Myocyte (in vitro differentiated cells): Measurements from ENCODE around the gene ZC3H18. TPM values are rescaled to one million over a fixed set of nuclear protein-coding genes. Genes with fewer than 3 reads are reported as not detected.

Experiments used
- DNase-seq: peaks from one replicate; pipeline ENCODE4 v3.0.0-alpha.2; 2012; ENCODE audit warnings: low read depth
- polyA plus RNA-seq: library from polyadenylated mRNA; unstranded; fragments of >200 nt; gene quantifications from one replicate; pipeline ENCODE4 v1.2.1, GENCODE V29; 2012; ENCODE audit warnings: missing spikeins
- total RNA-seq: library from RNA; depleted of rRNA; stranded (reverse); fragments of >200 nt; gene quantifications from 2 replicates; pipeline ENCODE4 v1.2.3, GENCODE V29; 2014

The ZC3H18 gene
- total RNA-seq, result 10.4 and 13.4 TPM in 2 replicates
- 20.7 TPM for polyA plus RNA-seq

DNA sequence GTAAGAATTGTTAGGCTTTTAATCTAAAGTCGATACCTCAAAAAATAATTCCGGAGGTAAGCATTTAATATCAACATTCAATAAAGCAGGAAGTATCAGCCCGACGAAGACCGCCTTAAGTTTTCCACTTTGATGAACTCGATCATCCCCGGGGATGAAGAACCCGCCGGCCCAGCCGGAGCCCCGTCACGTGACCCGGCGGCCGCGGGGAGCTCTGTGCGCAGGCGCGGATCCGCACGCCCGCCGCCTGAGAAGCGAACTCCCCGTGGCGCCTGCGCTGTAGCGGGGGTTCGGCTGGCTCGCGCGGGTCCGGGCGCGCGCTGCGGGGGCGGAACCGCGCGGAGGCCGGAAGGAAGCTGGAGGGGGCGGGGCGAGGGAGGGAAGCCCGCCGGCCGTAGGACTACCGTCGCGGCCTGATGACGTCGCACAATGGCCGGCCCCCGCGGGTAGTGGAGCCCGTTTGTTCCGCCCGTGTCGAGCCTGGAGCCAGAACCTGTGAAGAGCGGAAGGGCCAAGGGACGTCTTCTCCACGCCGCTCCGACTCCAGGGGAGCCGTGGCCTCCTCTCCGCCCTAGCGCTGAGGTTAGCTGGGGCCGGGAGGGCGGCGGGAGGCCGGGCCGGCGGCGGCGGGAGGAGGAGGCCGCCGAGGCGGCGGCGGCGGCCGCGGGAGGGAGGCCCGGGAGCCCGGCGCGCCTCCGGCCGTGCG lies at the start of gene ZC3H18:
ZC3H18 (plus strand) TSS at position 419 of the 706 bp plus-strand sequence. CDS start 6,721 bp downstream, outside the sequence.
- peak; percentile 97 for DNase-seq

DNA sequence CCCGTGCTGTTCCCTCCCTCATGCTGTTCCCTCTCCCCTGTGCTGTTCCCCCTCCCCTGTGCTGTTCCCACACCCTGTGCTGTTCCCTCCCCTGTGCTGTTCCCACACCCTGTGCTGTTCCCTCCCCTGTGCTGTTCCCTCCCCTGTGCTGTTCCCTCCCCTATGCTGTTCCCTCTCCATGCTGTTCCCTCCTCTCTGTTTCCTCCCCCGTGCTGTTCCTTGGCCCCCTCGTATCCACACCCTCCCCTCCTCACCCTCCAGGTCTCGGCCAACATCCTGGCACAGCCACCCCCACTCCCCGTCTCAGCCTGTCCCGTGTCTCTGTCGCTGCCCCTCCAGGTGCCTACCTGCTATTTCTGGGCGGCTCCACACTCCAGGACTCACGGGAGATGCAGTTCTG lies 48.5 kb upstream of the ZC3H18 start:
- DNase-seq, result no peak

DNA sequence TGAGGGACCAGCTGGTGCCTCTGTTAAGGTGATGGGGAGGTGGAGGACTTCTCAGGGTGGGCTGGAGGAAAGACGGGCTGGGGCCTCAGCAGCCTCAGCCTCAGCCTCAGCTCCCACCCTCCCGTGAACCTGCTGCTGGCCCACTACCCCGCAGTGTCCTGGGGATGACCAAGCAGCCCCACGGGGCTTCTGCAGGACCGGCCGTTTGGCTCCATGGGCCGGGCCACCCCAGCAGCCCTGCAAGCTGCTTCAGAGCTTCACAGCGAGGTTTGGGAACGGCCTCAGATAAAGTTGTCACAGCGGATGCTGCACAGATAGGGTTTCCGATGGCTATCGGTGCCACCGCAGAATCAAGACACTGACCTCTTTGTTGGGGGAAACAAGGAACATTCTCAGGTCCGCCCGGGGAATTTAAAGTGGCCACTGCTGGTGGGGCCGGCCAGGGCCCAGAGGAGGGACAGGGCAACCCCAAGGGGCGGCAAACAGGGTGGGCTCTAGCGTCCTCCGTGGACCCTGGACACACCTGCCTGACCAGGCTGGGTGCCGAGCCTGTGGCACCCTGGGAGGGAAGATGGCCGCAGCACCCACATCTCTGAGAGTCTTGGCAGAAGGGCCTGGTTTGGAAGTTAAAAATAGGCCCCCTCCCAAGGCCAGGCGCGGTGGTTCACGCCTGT lies 47.8 kb upstream of the ZC3H18 start:
- no peak for DNase-seq

DNA sequence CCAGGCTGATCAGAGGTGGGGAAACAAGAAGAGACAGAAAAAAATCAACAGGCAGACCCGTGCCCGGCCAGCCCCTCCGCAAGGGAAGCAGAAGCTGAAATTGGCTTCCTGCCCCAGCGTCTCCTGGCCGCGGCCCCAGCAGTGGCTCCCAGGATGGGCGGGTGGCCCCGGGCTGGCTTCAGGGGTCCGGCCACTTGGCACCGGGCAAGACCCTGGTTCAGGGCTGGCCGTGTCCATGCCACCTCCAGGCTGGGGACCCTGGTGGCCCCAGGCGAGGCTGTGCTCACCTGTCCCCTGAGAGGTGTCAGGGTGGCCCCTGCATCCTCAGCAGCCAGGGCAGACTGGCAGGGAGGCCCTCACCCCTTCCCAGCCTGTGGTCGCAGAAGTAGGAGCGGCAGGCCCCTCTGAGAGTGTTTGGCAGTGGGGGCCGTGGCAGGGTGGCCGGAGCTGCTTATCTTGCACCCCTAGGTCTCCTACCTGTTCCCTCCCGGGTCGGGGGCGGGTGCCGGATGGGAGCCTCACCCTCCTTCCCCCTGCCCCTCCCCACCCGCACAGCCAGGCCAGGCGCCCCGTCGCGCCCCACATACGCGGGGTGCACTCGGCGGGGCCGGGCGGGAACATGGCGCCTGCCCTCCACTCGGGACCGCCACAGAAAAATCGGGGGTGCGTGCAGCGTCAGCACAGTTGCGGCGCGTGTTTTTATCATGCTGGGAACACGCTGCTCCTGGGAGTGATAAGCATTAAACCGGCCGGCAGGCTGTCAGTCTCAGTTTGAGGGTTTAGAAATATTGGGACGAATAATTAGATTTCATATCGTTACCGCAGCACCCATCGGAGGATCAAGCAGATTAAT lies 46.7 kb upstream of the ZC3H18 start:
- DNase-seq, result no peak

DNA sequence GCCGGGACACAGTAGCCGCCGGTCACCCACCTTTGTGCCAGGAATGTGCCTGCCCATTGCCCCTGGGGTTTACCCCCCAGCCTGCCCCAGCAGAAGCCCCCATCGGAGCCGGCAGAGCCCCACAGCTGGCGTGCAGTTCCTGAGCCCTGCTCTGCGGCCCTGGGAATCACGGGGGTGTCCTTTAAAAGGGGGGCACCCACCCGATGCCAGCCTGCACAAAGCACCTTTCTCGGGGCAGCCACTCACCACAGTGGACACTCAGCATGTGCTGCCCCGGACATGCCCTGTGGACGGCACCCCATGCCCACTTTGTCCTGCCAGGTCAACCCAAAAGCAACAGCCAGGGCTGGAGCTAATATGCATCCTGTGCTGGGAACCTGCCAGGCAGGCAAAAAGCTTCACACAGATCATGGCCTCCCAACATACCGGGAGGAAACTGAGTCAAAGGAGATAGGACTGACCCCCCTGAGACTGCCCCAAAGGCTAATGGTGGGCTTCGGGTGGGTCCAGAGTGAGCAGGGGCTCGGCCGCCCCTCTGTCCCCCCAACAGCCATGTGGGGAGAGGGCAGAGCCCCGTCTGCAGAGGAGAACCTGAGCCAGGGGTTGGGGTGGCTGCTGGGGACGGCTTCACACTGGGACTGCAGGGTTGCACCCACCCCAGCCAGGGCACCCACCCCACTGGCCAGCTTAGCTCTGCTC lies 45.8 kb upstream of the ZC3H18 start:
- DNase-seq, result no peak

DNA sequence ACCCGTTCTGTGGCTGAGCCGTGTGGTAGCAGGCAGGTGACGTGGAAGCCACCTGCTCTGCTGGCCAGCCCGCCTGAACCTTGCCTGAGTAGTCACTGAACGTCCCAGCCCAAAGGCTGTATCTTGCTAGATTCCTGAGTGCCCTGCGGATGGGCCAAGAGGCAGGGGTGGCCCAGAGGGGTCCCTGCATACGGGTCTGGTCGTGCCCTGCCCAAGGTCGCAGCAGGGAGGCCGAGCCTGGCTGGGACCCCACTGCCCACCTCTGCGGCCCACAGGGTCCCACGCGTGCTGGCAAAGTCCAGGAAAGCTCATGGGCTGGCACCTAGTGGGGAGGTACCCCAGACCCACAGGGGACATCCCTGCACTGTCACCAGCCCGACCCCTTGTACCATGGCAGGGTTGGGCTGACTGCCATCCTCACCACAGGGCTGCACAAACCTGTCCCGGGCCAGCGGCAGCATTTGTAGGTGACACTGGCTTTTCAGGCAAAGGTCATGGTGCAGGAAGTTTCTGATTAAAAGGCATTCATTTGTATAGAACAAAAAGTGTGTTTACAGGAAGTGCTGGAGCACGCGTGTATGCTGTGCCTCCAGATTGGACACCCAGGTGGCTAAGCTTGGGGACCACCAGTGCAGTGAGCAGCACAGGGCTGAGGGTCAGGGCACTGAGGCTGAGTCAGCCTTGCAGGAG lies 45.1 kb upstream of the ZC3H18 start:
- DNase-seq, result no peak

DNA sequence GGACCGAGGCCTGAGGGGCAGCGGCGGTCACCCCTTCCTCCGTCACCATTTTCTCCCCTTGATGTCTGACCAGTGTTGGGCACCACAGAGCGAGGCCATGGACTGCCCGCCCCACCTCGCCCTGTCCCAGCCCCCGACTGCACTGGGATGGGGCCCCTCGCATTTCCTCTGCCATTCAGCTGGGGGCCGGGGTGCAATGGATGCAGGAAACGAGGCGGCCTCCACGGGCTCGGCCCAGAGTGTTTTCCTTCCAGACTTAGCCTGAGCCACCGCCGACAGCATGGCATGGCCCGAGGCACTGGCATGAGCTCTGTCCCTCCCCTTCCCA lies 44.6 kb upstream of the ZC3H18 start:
- DNase-seq, result no peak

DNA sequence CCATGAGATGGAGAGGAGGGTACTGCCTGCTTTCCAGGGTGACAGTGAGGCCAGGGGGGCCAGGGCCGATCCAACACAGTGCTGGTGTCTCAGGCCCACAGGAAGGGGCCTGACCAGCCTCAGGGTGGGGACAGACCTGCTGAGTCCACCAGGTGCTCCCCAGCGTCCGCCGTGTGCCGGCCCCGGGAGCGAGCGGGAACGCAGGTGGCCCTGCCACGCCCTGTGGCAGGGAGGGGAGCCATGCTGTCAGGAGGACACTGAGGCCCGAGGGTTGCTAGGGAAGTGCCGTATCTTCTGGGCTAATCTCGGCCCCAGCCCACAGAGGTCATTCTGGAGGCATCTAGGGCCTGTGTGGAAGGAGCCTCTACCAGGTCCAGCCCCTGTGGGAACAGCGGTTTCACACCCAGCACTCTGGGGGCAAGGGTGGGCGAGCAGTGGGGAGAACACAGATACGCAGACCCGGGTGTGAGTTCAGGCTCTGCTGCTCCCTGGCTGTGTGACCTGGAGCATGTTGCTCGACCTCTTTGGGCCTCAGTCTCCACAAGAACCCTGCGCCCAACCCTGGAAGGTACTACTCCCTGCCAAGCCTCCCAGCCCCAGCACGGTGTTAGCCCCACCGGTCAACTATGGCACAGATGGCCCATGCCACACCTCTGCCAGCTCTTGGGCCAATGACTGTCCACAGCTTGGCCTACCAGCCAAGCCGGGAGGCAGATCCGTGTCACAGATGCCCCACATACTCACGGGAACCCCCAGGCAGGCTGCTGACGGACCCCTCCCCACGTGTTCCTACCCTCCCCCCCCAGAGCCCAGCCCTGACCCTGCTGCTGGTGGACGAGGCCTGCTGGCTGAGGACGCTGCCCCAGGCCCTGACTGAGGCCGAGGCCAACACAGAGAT lies 43.9 kb upstream of the ZC3H18 start:
- no peak for DNase-seq

DNA sequence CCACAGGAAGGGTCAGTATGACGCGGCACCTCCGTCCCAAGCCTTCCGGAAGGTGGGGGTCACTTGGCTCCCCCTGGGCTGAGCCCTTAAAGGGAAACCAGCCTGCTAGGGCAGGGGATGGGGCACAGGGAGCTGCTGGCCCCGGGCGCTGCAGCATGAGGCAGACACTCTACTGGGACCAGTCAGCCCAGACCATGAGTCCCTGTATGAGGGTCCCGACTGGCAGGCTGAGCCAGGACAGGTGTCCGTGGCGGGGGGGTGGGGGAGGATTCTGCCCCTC lies 43.4 kb upstream of the ZC3H18 start:
- DNase-seq, result no peak

DNA sequence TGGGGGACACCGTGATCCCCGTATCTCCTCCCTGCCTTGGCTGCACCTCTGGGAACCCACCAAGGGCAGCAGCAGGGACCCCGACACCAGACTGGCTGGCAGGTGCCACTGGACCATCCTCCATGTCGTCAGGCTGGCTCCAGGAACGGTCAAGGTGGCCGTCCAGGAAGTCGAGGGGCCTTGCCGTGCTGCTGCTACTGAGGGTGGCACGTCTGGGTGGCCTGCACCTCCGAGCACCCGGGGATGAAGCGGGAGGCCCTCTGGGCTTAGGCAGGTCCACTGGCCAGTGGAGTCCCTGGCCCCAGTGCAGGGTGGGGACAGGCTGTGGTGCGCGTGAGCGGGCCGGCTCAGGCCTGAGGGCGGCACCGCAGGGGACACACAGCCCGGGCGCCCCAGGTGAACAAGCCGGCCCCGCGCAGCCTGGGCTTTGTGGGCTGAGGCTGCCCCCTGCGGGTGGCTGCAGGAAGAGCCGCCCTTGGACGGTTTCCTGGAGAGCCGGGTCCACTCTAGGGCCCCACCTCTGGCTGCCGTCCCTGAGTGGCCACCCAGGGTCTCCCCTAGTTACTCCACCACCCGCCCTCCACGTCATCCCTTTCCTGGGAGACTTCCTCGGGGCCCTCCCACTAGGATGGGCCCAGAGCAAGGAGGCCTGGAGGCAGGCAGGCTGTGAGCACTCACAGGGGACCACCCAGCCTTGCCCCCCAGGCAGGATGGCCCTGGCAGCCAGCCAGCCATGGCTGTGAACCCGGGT lies 42.8 kb upstream of the ZC3H18 start:
- DNase-seq, result peak; percentile 51

DNA sequence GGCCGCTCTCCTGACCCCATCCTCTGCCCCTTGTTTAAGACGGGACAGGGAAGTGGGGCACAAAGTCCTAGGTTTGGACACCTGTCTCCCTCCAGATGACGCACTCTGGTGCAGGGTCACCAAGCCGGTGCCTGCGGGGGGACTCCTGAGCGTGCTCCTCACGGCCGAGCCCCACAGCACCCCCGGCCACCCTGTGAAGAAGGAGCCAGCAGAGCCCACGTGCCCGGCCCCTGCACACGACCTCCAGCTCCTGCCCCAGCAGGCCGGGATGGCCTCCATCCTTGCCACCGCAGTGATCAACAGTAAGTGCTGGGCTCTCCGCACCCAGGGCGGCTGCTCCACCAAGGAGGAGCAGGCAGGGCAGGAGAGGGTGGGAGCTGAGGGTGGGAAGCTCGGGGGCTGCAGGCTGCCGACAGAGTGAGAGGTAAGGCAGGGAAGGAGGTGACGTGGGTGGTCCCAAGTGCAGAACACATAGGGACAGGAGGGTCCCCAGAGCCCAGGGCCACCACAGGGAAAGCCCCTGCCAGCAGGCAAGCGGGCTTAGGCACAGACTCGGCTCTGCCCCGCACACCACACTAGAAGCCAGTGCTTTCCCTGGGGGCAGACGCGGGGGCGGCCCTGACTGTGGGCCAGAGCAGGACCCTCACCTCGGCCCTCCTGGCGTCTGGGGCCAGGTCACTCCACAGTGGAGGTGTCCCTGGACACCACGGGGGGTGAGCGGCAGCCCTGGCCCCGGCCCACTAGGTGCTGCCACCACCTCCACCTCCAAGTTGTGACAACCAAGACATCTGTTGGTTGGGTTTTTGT lies 42.1 kb upstream of the ZC3H18 start:
- DNase-seq, result no peak

DNA sequence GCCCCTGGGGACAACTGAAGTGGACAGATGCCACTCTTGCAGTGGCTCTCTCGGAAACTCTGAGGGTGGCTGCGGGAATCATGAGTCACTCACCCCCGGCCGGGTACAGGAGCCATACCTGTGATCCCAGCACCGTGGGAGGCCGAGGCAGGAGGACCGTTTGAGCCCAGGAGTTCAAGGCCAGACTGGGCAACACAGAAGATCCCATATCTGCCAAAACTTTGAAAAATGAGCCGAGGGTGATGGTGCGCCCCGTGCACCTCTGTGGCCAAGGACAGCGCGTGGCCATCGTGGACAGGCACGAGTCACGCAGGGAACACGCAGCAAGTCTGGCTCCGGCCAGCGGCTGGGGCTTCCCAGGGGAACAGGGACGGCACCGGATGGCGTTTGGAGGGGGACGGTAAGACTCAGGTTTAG lies 41.3 kb upstream of the ZC3H18 start:
- no peak for DNase-seq

DNA sequence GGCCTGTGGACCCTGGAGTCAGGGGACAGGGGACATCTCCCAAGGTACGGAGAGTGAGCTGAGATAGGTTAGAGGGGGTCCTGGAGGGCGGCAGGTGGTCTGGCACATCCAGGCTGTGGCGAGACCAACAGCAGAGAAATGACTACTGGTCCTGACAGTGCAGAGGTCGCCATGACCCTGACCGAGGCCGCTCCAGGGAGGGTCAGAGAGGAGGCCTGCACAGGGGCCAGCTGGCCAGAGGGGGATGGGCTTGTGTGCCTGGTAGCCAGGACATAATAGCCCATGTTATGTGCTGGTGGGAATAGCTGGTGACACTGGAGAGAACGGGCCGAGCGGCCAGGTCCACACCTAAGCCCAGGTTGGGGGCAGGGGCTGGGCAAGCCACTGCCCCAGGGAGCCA lies 40.6 kb upstream of the ZC3H18 start:
- DNase-seq, result no peak

DNA sequence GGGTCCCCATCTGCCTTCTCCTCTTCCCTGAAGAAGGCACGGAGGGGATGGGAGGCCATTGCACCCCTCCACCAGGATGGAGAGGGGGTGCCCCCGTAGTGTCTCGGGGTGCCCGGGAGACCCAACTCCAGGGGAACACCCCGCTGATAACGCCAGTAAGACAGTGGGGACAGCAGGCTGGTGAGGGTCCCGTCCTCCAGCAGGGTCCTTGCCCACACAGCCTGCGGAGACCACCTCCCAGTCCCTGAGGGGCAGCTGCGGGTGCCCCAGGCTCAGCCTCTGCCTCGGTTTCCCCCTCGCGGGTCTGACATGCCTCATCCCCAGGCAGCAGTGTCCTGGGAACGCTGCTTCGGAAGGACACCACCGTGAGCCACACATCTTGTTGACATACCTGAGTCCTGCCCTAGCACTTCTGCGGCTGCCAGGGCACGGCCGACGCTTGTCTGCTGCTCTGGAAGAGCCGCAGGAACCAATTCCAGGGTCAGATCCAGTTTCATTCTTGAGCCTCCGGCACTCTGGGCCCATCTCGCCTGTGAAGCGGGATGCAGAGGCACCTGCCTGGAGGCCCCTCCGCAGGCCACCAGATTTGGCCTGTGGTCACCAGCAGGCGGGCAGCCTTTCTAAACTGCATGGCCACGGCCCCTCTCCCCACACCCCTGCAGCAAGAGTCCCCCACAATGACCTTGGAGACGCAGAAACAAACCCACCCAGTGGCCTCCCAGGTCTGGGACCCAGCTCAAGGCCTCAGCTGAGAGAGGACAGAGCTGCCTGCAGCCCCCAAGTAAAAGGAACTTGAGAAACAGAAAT lies 39.9 kb upstream of the ZC3H18 start:
- no peak for DNase-seq

DNA sequence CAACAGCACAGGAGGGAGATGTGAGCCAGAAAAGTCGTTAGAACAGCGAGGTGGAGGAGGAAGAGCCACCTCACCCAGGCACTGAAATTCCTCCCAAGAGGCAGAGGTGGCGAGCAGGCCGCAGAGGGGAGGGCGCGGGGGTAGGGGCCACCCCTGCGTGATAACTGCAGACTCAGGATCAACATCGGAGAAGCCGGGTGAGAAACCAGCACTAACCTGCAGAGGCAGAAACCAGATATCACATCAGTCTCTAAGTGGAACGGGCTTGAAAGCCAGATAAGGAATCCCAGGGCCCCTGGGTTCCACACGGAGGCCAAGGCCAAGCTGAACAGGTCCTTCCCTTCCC lies 39.4 kb upstream of the ZC3H18 start:
- DNase-seq, result no peak

DNA sequence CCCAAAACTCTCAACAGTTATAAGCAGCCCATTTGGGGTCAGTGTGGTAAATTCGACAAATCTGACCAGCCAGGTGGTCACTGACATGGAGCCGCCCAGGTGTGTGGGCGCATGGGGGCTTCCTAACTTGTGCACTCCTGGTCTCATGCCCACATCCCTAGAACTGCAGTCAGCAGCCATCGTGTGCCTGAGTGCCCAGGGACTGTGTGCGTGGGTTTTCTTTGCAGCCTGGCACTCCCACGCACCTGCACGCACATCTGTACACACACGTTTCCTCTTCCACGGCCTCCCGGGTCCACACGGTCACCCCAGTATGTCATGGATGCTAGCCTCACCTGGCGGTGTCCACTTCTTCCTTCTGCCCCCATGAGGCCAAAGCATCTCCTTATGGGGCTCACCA lies 38.9 kb upstream of the ZC3H18 start:
- DNase-seq, result no peak

DNA sequence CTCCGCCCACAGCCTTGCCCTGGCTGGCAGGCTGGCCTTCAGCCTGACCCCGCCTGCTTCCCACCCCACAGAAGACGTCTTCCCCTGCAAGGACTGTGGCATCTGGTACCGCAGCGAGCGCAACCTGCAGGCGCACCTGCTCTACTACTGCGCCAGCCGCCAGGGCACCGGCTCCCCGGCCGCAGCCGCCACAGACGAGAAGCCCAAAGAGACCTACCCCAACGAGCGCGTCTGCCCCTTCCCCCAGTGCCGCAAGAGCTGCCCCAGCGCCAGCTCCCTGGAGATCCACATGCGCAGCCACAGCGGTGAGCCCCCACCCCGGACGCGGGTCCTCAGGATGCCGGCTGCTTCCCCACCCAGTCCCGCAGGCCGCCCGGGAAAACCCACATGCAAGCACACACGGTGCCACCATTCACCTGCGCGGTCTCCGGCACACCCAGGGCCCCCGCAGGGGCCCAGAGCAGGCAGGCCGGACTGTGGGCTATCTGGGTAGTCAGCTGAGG lies 38.2 kb upstream of the ZC3H18 start:
- DNase-seq, result no peak
